ENCODE results near the gene IGFBP3.

The IGFBP3 gene

GRCh38 chr7:45872116-45873034, 48.7 kb downstream of the IGFBP3 start:
- no peak for DNase-seq

DNA sequence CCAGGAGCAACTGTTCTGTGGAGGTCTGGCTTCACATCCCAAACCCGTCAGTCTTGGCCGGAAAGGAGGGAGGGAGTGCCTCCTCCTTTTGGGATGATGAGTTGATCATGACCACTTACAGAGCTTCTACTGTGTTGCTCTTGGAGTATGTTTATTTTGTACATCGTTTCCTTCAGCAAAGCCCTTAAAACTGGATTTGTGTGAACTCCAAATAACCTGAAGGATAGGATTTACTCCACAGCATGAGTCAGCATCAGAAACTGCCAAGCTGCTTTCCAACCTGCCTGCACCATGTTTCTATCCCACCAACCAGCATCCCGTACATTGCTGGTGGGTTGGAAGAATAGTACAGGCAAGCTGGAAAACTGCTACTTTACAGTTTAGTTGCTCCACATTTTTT, 51.6 kb downstream of the IGFBP3 start:
- DNase-seq = no peak

GRCh38 chr7:45867471-45867870, 53.6 kb downstream of the IGFBP3 start:
- no peak for DNase-seq

- DNase-seq = no peak
Observed at GRCh38 chr7:45865594-45866410, 55.3 kb downstream of the IGFBP3 start.

- no peak for DNase-seq
Observed at GRCh38 chr7:45863715-45864114, 57.4 kb downstream of the IGFBP3 start.
